Retinal pigment epithelial cell (primary cell): ENCODE results near the gene LPCAT3.
"Not testable (repeated sequence)": the region's sequence is repeated elsewhere in the genome, so short reads cannot be mapped to it uniquely, and the experiment has no call there.

Experiments
- DNase-seq: peaks from one replicate; pipeline ENCODE4 v3.0.0-alpha.2; 2010; ENCODE audit warnings: low read depth
- H3K4me3 ChIP-seq: 2 replicates; pipeline ENCODE4 v1.5.1; 2011; ENCODE audit warnings: mild to moderate bottlenecking, low read length, control low read depth, moderate library complexity
- CTCF ChIP-seq: conservative IDR thresholded peaks from 2 replicates; pipeline ENCODE4 v1.5.1; 2011; ENCODE audit warnings: low read depth, low read length, control low read depth, inconsistent platforms

LPCAT3 gene

GRCh38 chr12:7047306-7047705, 29.0 kb upstream of the LPCAT3 start:
- H3K4me3 ChIP-seq: no peak overlapping the region
- no peak for DNase-seq
- no peak for TF ChIP-seq CTCF

- no peak for TF ChIP-seq CTCF
- DNase-seq: no peak
- no peak overlapping the region for H3K4me3 ChIP-seq
Observed at GRCh38 chr12:7046383-7047105, 28.3 kb upstream of the LPCAT3 start.

GRCh38 chr12:7045913-7046312, 27.6 kb upstream of the LPCAT3 start:
- H3K4me3 ChIP-seq: no peak overlapping the region
- no peak for TF ChIP-seq CTCF
- no peak for DNase-seq

- DNase-seq: no peak
- H3K4me3 ChIP-seq: no peak overlapping the region
- TF ChIP-seq CTCF: peak; percentile 40
Observed at GRCh38 chr12:7042842-7043241, 24.6 kb upstream of the LPCAT3 start.

- no peak for TF ChIP-seq CTCF
- DNase-seq: no peak
- no peak overlapping the region for H3K4me3 ChIP-seq
Observed at GRCh38 chr12:7039403-7039802, 21.1 kb upstream of the LPCAT3 start.

GRCh38 chr12:7038591-7038990, 20.3 kb upstream of the LPCAT3 start:
- no peak overlapping the region for H3K4me3 ChIP-seq
- DNase-seq: no peak
- no peak for TF ChIP-seq CTCF

- not testable (repeated sequence) for DNase-seq, H3K4me3 ChIP-seq
Observed at GRCh38 chr12:7037411-7037810, 19.1 kb upstream of the LPCAT3 start.
